IPS-18c (cell line): ENCODE measurements around the gene FMO5.
"Not testable (repeated sequence)": the region's sequence is repeated elsewhere in the genome, so short reads cannot be mapped to it uniquely, and the experiment has no call there.

Experiments used
- H3K4me3 ChIP-seq: 2 replicates; pipeline ENCODE4 v1.7.0; 2013; ENCODE audit warnings: low read depth, mild to moderate bottlenecking, low read length, moderate library complexity; ENCODE audit not compliant: insufficient read depth
- H3K9me3 ChIP-seq: one replicate; pipeline ENCODE4 v1.6.1; 2013; ENCODE audit warnings: mild to moderate bottlenecking, low read length, moderate library complexity; ENCODE audit not compliant: control insufficient read depth, insufficient read depth

The FMO5 gene

DNA sequence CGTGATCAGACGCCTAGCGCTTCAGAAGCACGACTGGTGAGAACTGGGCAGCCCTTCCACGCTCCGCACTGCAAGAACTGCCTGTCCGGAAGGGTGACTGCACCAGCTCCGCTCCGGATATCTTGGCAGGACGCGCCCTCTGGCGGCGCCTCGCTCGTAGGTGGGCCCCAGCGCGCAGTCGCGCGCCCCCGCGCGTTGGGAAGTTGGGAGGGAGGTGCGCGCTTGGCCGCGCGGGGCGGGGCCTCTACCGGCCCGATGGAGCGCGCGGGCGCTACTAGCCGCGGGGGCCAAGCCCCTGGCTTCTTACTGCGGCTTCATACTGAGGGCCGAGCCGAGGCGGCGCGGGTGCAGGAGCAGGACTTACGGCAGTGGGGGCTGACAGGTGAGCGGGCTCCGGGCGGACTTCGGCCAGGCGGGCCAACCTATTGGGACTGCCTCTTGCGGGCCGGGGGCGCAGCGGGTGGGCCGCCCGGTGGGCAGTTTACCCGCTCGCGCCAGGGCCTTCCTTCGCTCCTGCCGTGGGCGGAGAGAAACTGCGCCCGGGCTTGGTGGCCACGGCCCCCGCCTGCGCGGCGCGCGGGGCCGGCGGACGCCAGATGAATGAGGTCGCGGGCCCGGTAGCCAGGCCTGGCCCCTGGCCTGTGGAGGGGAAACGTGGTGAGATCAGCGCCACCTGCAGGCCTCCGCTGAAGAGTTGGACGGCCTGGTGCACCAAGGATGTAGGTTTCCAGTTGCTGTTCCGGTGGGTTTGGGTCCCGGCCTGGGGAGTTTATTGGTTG lies 17.5 kb upstream of the FMO5 start, which contains the start of gene CHD1L:
TSS of gene CHD1L (plus strand) at position 236 of the 779 bp plus-strand sequence. CDS start at position 256, 20 bp downstream.
- peak within 1 kb of the TSS; percentile 96 for H3K4me3 ChIP-seq
- no peaks in the 10 kb centered on the region for H3K9me3 ChIP-seq

DNA sequence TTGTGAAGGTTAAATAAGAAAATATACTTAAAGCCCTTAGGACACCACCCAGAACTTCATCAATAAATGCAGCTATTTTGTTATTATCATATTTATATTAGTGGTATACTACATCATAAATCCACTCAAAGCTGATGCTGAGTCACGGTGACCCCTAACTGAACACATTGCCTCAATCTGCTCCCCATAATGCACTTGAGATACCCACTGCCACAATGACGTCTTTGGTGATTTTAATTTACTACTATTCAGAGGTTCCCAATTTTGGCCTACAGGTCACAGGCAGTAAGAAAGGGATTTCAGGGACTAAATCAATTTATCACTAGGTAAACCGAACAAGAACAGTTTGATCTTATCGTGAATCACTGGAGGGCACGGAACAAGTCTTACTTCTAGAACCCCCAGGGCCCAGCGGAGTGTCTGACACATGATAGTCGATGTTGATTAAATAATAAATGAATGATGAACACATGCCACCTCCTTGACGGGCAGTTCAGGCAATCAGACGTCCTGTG lies 16.9 kb upstream of the FMO5 start:
- no peaks in the 10 kb centered on the region for H3K9me3 ChIP-seq
- no peak overlapping the region for H3K4me3 ChIP-seq

DNA sequence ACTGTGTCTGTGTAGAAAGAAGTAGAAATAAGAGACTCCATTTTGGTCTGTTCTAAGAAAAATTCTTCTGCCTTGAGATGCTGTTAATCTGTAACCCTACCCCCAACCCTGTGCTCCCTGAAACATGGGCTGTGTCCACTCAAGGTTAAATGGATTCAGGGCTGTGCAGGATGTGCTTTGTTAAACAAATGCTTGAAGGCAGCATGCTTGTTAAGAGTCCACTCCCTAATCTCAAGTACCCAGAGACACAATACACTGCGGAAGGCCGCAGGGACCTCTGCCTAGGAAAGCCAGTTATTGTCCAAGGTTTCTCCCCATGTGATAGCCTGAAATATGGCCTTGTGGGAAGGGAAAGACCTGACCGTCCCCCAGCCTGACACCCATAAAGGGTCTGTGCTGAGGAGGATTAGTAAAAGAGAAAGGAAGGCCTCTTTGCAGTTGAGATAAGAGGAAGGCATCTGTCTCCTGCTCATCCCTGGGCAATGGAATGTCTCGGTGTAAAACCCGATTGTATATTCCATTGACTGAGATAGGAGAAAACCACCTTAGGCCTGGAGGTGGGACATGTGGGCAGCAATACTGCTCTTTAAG lies 15.1 kb upstream of the FMO5 start:
- H3K9me3 ChIP-seq = not testable (repeated sequence)

DNA sequence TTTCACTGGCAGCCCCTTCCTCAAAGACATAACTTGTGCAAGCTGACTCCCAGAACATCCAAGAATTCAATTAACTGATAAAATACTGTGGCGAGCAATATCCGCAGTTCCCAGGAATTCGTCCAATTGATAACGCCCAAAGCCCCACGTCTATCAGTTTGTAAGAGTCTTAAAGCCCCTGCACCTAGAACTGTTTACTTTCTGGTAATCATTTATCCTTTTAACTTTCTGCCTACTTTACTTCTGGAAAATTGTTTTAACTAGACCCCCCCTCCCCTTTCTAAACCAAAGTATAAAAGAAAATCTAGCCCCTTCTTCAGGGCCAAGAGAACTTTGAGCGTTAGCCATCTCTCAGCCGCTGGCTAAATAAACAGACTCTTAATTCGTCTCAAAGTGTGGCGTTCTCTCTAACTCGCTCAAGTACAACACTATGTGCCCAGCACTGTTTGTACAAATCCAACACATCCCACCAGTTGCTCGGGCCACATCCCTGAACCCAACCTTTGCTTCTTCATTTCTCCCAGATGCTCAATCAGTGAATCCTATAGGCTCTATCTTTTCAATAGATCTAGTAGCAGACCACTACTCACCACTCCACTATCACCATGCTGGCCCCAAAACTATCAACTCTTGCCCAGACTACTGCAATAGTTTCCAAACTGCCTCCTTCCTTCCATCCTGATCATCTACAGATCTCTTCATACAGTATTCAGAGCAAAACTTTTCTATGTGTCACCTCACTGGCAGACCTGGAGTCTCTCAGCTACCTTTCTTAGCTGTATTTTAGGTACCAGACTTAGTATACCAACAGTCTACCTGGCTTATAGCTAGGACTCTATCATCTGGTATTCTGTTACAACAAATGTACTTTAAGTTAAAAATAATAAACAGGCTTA lies 14.0 kb upstream of the FMO5 start:
- no peak overlapping the region for H3K4me3 ChIP-seq
- H3K9me3 ChIP-seq = no peaks in the 10 kb centered on the region

More for the DNA sequence above, 15.1 kb upstream of the FMO5 start:
- not testable (repeated sequence) for H3K4me3 ChIP-seq

DNA sequence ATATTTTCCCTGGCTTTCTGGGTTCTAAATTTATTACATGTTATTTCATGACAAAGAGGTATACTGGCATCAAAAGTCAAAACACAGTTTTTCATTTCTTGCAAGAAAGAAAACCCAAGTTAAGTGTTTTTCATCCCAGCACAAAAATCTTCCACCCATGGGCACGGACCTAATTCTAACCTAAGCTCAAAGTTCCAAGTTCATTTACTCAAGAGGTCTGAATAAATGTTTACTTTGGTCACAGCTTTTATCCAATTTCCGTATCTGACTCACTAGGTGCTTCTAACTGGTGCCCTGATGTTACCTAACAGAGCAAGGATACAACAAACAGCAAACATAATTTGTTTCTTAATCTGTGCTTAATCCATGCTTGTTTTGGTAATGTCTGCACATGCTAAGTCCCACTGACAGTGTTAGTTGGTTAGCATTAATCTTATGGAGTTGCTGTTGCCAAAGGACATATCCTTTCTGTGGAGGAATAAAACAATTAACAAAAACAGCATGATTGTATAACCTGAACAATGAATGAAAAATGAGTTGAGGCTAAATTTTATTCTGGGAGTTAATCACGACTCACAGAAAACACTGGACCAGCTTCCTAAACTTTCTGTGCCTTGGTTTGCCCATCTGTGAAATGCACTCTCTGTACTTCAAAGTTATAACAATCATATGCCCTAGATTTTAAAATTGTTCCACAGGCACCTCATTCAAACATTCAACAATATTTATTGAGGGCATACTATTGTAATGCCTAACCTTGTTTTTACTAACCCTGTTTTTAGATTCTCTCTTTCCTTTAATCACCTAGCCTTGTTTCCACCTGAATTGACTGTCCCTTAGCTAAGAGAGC lies 13.1 kb upstream of the FMO5 start:
- no peaks in the 10 kb centered on the region for H3K9me3 ChIP-seq
- no peak overlapping the region for H3K4me3 ChIP-seq

DNA sequence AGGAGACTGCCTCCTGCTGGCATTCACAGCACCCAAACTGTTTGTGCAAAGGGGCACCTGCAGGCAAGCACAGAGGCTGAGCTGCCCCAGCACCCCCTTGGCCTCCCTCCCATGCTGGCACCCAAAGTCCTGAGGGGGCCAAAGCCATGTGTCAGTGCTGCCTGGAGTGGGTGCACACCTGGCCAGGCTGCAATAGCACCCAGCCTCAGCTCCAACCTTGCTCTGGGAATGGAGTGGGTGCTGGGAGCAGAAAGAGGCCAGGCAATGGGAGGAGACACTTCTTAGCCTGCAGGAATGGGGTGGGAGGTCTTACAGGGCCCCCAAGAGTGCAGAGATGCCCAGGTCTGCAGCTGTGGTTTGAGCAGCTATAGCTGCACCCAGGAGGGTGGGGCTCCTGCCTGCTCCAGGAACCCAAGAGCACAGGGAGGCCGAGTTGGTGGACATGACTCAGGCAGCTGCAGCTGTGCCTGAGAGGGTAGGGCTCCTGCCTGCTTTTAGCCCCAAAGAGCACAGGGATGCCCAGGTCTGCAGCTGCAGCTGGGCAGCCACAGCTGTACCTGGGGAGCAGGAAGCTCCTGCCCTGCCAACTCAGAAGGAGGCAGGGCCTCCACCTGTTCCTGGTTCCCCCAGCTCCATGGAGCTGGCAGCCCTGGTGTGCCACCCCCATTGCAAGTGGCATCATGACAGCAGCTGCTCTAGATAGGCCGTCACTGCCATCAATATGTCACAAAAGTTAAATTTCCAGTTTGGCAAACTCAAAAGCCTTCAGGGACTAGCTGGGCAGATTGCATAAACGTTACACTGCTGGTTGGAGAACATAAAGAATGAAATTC lies 12.0 kb upstream of the FMO5 start:
- H3K9me3 ChIP-seq = peaks cover 2% of the 10 kb centered on the region
- H3K4me3 ChIP-seq = no peak overlapping the region

DNA sequence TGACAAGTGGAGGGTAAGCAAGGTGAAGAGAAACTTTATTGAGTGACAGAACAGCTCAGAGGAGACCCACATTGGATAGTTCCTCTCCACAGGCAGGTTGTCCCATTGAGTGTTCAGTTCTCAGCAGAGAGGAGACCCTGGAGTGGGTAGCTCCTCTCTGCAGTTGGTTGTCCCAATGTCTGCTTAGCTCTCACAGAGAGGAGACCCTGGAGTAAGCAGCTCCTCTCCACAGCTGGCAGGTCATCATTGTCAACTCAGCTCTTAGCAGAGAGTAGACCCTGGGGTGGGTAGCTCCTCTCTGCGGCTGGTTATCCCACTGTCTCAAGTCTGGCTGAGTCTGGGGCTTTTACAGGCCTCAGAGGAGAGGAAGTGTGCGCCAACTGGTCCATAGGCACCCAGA lies 11.3 kb upstream of the FMO5 start:
- H3K4me3 ChIP-seq = no peak overlapping the region

DNA sequence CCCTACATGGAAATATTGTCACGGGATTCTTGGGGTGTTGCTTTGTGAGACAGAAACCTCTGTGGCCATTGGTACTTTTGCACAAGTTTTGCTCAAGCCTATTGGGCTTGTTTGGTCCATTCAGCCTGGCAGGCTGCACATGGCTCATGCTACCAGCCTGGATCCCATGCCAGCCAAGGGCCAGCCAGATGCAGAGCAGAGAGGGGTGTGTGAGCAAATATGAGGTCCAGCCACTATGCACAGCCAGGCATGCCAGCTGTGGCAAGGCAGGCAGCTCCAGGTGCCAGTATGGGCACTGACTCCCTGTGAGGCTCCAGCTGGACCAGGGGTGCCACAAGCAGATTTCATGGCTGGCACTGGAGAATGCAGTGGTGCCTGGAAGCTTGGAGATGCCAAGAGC lies 10.7 kb upstream of the FMO5 start:
- peaks cover 2% of the 10 kb centered on the region for H3K9me3 ChIP-seq
- H3K4me3 ChIP-seq = no peak overlapping the region

More for the DNA sequence above, 11.3 kb upstream of the FMO5 start:
- H3K9me3 ChIP-seq = peaks cover 2% of the 10 kb centered on the region

DNA sequence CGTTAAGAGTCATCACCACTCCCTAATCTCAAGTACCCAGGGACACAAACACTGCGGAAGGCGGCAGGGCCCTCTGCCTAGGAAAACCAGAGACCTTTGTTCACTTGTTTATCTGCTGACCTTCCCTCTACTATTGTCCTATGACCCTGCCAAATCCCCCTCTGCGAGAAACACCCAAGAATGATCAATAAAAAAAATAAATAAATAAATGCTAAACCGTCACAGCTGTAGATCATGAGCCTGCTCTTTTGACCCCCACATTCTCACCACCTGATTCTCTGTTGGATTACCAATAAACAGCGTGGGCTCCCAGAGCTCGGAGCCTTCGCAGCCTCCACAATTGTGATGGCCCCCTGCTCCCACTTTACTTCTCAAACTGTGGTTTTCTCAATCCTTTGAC lies 8.8 kb upstream of the FMO5 start:
- H3K4me3 ChIP-seq, H3K9me3 ChIP-seq: not testable (repeated sequence)

DNA sequence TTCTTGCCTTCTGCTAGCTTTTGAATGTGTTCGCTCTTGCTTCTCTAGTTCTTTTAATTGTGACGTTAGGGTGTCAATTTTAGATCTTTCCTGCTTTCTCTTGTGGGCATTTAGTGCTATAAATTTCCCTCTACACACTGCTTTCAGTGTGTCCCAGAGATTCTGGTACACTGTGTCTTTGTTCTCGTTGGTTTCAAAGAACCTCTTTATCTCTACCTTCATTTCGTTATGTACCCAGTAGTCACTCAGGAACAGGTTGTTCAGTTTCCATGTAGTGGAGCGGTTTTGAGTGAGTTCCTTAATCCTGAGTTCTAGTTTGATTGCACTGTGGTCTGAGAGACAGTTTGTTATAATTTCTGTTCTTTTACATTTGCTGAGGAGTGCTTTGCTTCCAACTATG lies 5.9 kb upstream of the FMO5 start:
- not testable (repeated sequence) for H3K9me3 ChIP-seq

DNA sequence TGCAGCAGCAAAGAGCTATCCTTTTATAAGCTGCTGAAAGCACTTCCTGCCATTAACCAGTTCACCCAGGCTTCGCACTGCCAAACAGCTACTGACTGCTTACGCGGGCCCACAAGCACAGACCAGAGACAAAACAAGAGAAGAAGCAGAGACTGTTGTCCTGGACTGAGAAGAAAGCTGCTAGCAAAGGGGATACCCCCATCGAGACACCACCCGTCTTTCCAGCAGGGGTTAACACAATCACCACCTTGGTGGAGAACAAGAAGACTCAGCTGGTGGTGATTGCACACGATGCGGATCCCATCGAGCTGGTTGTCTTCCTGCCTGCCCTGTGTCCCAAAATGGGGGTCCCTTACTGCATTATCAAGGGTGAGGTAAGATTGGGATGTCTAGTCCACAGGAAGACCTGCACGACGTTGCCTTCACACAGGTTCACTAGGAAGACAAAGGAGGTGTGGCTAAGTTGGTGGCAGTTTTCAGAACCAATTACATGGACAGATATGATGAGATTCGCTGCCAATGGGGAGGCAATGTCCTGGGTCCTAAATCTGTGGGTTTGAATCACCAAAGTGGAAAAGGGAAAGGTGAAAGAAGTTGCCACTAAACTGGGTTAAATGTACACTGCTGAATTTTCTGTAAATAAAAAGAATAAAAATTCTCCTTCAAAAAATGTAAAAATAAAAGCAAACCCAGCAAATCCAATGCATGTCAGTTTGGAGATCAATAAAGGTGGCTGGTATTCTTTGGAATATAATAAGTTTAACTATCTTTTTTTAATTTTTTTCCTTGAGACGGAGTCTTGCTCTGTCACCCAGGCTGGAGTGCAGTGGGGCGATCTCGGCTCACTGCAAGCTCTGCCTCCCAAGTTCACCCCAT lies 1.2 kb downstream of the FMO5 start:
- Histone ChIP-seq H3K4me3 (no peak overlapping the region), H3K9me3 (no peaks in the 10 kb centered on the region)

More for the DNA sequence above, 5.9 kb upstream of the FMO5 start:
- not testable (repeated sequence) for H3K4me3 ChIP-seq

DNA sequence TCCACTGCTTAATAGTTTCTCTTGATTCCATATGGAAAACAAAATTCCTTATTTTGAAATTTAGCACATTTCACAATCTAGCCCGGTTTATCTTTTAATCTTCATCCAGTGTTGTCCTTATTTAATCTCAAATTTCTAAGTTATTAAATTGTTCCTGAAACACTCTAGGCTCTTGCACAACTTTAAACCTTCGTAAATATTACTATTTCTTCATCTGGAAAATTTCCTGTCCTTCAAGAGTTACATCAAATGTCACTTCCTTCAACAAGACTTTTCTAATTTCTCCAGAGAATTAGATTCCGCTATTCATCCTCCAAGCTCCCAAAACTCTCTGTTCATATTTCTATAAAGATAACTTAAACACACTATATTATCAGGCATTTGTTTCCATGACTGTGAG lies 6.5 kb downstream of the FMO5 start:
- Histone ChIP-seq H3K9me3 (no peaks in the 10 kb centered on the region), H3K4me3 (no peak overlapping the region)

DNA sequence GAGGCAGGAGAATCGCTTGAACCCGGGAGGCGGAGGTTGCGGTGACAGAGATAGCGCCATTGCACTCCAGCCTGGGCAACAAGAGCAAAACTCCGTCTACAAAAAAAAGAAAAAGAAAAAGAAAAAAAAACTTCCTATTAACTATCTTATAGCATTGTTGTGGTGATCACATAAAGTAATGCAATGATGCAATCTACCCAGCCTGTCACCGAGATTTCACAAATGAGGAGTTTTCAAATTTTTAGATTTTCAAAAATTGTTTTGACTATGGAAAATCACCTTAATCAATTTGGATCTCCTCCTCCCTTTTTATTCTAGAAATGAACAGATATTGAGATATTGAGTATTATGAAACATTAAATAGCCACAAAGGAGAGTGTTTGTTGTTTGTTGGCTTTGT lies 8.0 kb downstream of the FMO5 start:
- Histone ChIP-seq H3K9me3 (no peaks in the 10 kb centered on the region), H3K4me3 (no peak overlapping the region)

DNA sequence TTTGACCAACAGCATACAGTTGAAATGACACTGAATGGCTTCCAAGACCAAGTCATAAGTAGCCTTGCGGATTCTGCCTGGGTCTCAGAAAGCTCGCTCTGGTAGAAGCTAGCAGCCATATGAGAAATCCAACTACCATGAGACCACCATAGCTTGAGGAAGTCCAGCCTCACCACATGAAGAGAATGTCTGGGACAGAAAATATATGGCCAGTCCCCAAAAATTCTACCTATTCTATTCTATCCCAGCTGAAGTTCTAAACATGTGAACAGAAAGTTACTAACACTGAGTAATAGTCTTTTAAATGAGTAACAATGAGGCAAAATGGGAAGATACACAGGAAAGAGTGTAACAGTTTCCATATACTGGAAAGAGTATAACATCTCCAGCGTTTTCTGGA lies 9.0 kb downstream of the FMO5 start:
- Histone ChIP-seq H3K4me3 (no peak overlapping the region), H3K9me3 (no peaks in the 10 kb centered on the region)

DNA sequence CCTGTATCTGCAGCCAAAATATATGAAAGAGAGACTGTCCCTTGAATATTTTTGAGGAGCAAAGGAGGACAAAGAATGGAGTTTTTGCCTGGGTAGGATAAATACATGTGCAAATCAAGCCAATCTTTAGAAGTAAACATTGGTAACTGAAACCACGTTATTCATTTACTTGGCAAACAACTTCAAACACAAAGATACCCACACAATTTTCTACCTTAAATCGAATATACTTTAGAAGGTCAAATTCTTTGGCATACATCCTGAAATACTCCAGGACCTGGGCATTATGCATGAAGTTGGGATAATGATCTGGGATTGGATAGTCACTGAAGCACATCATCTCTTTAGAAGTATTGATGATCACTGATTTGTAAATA lies 9.6 kb downstream of the FMO5 start:
- Histone ChIP-seq H3K4me3 (no peak overlapping the region), H3K9me3 (no peaks in the 10 kb centered on the region)
